NCI-H2171 treated with DMSO at 0.1 percent for 48 hours (cell line): Measurements from ENCODE around the gene HBE1.
"Not testable (repeated sequence)": the region's sequence is repeated elsewhere in the genome, so short reads cannot be mapped to it uniquely, and the experiment has no call there.

ENCODE experiments used
- DNase-seq: peaks from one replicate; lab custom pipeline; 2025; lab: John Stamatoyannopoulos, UW

Gene HBE1

DNA sequence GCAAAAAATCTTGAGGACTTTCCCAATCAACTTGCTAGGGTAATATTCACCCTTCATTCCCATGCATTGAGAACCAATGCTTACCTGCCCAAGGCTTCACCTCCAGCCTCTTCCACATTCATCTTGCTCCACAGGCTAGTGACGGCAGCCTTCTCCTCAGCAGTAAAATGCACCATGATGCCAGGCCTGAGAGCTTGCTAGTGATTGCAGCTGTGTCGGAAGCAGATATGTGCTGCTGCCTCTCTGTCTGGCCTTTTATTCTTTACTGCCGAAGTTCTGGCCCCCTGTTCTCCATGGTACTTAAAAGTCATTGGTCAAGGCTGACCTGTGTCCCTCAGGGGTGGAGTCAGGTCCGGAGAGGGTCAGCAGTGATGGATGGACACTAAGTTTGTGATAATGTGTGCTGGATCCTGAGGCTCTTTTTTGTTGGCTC, at the start of gene HBE1:
Gene HBE1 (minus strand): TSS at position 231 of the 433 bp plus-strand sequence. CDS start 55 bp downstream, at position 176.
- DNase-seq: no peak

- no peak for DNase-seq
Observed at GRCh38 chr11:5317292-5317691, 47.5 kb upstream of the HBE1 start.

DNA sequence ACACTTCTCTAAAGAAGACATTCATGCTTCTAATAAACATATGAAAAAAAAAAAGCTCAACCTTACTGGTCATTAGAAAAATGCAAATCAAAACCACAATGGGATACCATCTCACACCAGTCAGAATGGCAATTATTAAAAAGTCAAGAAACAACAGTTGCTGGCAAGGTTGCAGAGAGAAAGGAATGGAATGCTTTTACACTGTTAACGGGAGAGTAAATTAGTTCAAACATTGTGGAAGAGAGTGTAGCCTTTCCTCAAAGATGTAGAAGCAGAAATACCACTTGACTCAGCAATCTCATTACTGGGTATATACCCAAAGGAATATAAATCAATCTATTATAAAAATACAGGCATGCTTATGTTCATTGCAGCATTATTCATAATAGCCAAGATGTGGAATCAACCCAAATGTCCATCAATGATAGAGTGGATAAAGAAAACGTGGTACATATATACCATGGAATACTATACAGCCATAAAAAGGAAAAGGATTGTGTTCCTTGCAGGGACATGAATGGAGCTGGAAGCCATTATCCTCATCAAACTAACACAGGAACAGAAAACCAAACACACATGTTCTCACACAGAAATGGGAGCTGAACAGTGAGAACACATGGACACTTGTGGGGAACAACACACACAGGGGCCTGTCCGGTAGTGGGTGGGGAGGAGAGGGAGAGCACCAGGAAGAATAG, 43.7 kb upstream of the HBE1 start:
- not testable (repeated sequence) for DNase-seq

- no peak for DNase-seq
Observed at GRCh38 chr11:5310423-5310822, 40.7 kb upstream of the HBE1 start.

GRCh38 chr11:5307256-5308019, 37.7 kb upstream of the HBE1 start:
- no peak for DNase-seq

DNA sequence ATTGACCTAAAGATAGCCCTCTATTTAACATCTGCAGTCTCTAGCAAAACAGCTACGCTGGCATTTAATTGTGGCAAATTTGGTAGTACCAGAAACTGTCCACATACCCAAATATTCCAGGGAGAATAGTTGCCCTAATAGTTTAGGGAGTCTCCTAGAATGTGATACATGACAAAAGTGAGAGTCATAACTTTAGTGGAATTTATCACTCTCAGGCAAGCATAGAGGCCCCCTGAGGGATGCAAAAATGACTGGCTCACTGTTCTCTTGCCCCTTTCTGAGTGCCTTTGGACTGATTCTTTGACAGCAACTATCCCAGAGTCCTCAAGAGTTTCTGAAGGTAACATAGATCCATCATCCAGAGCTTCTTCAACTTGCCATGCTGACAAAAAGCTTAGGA, 34.3 kb upstream of the HBE1 start:
- no peak for DNase-seq

GRCh38 chr11:5303626-5304025, 33.9 kb upstream of the HBE1 start:
- DNase-seq: no peak

- no peak for DNase-seq
Observed at GRCh38 chr11:5301846-5302245, 32.1 kb upstream of the HBE1 start, which contains the start of gene OR51B4. Gene OR51B4 (minus strand): TSS chr11:5301946. CDS start chr11:5301946, 0 bp downstream.

GRCh38 chr11:5300251-5300650, 30.5 kb upstream of the HBE1 start:
- no peak for DNase-seq

DNA sequence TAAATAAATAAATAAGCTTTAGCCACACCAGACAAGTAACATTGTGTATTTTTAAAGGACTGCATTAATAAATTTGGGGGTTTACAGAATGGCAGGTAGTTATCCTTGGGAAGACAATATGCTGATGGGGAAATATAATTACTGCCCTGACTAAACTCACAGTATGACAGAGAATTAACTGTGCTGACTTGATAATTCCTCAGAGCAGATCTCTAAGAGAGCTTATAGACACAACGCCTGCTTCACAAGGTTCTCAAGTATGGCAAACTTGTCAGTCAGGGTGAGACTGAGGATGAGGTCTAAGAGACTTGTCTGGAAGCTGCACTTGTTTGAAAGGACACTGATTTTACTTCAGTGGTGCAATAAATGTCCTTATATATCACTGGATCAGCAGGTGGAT, 28.7 kb upstream of the HBE1 start:
- DNase-seq: no peak

DNA sequence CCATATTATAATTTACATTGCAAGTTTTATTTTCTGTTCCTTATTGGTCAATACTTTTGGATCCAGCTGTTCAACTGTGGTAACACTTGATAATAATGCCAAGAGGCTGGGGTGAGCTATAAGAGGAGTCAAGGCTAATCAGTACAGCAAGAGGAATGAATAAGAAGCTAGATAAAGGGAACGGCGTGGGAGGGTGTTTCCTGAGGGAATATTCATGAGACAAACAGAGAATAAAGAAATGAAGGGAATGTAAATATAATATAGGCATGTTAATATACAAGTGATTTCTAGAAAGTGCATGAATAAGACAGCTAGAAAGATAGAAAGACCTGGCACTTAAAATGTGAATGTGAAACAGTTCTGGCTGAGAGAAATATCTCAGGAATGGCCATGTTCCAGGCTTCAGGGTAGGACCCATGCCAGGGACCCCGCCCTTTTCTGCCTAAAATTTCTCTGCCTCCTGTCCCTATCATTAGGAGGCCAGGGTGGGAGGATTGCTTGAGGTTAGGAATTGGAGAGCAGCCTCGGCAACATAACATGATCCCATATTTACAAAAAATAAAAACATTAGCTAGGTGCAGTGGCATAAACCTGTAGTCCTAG, 28.1 kb upstream of the HBE1 start:
- no peak for DNase-seq

GRCh38 chr11:5294342-5294995, 24.7 kb upstream of the HBE1 start:
- not testable (repeated sequence) for DNase-seq

- no peak for DNase-seq
Observed at GRCh38 chr11:5293028-5293427, 23.3 kb upstream of the HBE1 start.

DNA sequence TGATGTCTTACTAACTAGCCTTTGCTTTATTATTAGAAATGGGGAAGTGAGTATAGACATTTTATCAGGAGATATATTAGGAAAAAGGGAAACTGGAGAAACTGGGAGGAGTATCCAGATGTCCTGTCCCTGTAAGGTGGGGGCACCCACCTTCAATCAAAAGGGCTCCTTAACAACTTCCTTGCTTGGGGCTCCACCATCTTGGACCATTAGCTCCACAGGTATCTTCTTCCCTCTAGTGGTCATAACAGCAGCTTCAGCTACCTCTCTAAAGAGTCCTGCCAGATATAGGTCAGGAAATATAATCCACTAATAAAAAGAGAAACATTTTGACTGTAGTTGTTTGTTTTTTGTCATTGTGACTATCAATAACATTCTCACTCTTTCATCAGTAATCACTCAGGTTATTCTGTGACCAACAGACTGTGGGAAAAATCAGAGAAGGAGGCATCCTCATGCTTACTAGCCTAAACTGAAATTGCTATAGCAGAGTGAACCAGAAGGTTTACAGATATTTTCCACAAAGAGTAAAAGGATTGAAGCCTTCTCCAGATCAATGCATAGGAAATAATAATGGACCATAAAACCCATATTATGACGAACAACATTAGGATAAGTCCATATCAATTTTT, 21.6 kb upstream of the HBE1 start:
- no peak for DNase-seq

DNA sequence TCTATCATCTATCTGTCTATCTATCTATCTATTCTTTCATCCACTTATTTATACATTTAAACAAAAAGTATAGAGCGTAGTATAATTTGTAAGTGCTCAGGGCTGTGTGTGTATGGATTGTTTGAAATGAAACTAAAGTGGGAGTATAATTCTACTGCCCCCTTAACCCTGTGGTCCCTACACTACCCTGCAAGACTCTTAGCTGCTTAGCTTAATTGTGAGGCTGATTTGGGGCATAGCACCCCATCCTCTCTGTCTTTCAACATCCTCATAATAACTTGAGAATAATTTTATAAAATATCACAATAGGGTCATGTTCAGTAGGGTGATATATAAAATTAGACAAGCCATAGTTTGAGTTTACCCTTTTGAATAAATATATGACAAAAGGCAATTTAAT, 20.4 kb upstream of the HBE1 start:
- DNase-seq: no peak

DNA sequence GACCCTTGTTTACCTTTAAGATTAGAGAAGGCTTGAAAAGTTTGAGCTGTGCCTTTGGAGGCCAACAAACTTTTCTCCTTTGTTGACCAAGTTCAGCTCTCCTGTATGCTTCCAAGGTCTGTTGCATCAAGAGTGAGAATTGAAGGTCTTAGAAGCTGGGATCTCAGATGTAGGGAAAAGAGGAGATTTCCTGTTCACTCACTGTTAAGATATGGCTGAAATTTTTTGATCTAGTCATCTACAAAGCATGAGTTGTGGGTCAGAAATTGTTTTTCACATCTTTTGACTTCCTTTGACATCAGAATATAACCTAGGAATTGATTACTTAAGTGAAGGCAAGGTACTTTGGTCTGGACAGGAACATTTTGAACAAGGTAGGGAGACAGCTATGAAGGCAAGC, 20.0 kb upstream of the HBE1 start:
- DNase-seq: no peak

GRCh38 chr11:5288906-5289550, 19.3 kb upstream of the HBE1 start:
- no peak for DNase-seq

GRCh38 chr11:5288108-5288905, 18.6 kb upstream of the HBE1 start:
- no peak for DNase-seq

- no peak for DNase-seq
Observed at GRCh38 chr11:5286901-5287300, 17.2 kb upstream of the HBE1 start.

DNA sequence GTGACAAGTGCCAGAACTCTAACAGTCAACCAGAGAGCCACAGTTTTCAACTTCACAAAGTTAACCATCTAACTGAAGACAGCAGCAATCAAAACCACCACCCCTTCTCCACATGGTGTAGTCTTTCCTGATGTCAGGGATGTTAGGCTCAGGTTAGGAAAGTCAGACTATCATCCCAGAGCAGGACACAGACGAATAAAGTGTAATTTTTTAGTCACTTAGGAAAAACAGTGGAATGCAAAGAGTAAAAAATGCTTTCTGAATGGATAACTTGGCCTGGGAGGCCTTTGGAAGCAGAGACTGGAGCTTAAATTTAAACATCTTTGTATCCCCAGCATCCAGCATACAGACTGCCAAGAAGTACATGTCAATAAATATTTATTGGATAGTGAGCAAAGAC, 16.6 kb upstream of the HBE1 start:
- DNase-seq: no peak
